HG02885 (cell line): ENCODE measurements around the gene KITLG.
"Not testable (repeated sequence)": the region's sequence is repeated elsewhere in the genome, so short reads cannot be mapped to it uniquely, and the experiment has no call there.

Experiments
- ATAC-seq: cut with Tn5 transposase; IDR thresholded peaks from one replicate; pipeline ENCODE4 v1.9.1; 2021; ENCODE audit warnings: mild to moderate bottlenecking; ENCODE audit not compliant: unreplicated experiment, poor library complexity

The KITLG gene

DNA sequence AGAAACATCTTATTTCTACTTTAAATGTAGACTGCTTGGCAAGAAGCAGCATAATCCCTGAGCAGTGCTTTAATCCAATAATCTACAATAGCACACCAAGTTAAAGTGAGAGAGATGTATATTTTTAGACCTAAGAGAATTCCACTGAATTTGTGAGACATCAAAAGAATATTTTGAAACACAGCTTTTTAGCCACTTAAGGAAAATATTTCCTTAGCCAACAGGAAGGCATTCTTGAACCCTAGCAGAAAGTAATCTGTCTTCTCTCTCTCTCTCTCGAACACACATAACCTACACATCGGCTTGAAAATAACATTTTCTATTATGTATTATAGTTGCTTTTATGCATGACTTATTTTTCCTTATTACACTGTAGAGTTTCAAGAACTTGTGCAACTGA lies 34.0 kb downstream of the KITLG start:
- ATAC-seq: no peak

GRCh38 chr12:88544991-88545980 lies 35.0 kb downstream of the KITLG start:
- ATAC-seq: no peak

GRCh38 chr12:88539893-88540292 lies 40.4 kb downstream of the KITLG start:
- ATAC-seq: no peak

DNA sequence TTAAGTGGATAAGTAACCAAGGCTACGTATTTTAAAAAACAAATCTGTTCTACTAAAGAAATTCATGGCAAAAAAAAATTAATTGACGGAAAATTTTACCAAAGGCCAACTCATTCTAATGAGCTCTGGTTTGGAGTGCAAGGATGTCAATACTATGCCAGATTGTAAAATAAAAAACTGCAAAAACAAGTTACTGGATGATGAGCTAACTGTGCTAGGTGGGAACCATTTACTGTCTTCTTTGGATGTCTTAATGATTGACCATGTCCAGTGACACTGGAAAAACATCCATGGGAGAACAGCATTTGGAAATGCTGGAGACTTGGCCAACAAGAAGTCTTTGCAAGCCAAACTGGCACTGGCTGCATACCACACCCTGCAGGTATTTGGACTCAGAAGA lies 41.6 kb downstream of the KITLG start:
- no peak for ATAC-seq

GRCh38 chr12:88538250-88538649 lies 42.0 kb downstream of the KITLG start:
- no peak for ATAC-seq

DNA sequence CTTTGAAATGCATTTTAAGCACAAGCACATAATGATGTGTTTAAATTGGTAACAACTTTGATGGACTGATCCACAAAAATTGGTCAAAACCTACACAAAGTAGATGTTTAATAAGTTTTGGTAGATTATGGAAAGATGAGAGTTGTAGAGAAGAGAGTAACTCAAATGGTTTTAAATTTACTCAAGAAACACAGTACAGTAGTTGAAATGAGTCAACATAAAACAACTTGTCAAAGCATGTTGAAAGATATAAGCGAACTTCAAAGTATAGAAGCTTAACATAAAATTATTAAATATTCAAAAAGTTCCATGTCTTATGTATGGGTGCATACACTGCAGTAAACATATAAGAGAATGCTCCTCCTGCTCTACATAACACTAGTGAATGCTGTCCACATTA lies 49.4 kb downstream of the KITLG start:
- ATAC-seq: no peak

- no peak for ATAC-seq
Measured at GRCh38 chr12:88529531-88530488, 50.5 kb downstream of the KITLG start.

DNA sequence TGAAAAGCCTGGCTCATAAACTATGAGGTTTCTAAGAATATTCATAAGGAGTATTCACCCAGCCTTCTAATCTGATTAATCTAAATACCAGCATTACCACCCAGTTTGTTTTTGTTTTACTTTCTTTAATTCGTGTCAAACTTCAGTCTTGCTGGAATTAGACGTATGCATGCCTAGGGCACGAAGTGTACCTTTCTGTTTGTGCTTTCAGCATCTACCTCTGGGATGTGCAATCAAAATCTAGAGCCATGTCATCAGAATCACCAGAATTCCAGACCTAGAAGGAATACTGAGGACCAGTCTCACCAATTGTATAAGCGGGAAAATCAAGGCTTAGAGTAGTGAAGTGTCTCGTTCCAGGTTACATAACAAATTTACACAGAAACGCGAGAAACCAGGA lies 57.3 kb downstream of the KITLG start:
- ATAC-seq: no peak

- no peak for ATAC-seq
Measured at GRCh38 chr12:88520436-88520820, 59.8 kb downstream of the KITLG start.

GRCh38 chr12:88519802-88520435 lies 60.4 kb downstream of the KITLG start:
- ATAC-seq: no peak

DNA sequence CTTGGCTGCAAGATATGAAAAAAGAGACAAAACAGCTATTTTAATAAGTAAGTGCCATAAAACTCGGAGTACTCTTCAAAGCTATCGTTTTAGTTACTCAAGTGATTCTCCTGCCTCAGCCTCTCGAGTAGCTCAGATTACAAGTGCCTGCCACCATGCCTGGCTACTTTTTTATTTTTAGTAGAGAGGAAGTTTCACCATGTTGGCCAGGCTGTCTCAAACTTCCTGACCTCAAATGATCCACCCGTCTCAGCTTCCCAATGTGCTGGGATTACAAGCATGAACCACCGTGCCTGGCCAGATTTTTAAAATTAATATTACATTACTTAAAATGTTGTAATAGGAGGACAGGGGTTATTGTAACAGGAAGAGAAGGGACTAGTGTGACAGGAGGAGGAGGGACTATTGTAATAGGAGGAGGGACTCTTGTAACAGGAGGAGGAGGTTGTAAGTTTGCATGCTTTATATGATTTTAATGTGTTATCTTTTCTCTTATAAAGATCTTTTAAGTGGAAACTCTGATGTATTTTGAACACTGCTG lies 61.3 kb downstream of the KITLG start:
- ATAC-seq: no peak

DNA sequence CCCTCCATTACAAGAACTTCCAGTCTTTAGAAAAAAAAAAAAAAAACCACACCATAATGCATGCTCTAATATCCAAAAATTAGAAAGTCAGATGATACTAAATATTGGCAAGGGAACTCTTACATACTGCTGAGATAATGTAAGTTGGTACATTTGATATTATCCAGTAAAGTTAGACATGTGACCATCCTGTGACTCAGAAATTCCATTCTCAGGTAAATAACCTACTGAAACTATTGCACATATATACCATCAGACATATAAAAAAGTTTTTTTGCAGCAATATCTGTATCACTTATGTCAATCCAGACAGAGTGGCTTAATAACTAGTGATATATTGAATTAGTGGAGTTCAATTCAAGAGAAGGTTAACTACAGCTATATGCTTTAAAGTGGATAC lies 63.5 kb downstream of the KITLG start:
- ATAC-seq: no peak

GRCh38 chr12:88510843-88511242 lies 69.4 kb downstream of the KITLG start:
- ATAC-seq: no peak

DNA sequence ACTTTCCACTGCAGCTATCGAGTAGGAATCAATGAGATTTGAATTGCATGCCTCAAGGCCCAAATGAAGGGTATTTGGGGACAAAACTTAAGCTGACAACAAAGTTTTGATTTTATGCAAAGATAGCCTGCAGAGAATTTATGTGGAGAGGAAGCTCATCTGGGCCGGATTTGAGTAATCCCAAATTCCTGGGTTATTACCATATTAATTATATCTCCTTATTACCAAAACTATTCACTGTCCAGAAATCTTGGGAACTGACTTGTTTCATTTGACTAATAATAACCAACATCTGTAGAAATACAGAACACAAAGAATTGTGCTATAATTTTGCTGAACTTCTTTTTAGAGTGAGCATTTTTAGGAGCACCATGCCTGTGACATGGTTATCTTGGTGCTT lies 70.4 kb downstream of the KITLG start:
- no peak for ATAC-seq

DNA sequence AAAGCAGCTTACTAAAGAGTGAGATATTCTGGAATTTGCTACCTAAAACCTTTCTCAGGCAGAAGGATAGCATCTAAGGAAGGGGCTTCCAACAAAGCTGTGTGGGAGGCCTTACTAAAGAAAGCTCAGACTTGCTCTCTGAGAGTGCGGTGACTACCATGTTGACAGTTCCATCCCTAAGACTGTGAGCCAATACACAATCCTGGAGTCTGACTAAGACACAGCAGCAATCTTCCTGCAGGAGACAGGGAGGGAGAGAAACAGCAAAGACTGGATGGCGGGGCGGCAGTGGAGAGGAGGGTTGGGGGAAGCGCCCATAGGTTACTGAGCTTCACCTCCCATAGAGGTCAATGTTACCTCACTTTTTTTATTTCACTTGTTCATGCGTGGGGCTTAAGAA lies 70.9 kb downstream of the KITLG start:
- no peak for ATAC-seq

- not testable (repeated sequence) for ATAC-seq
Measured at GRCh38 chr12:88507851-88508250, 72.4 kb downstream of the KITLG start.

GRCh38 chr12:88507270-88507669 lies 73.0 kb downstream of the KITLG start:
- no peak for ATAC-seq

GRCh38 chr12:88505696-88506095 lies 74.6 kb downstream of the KITLG start:
- no peak for ATAC-seq

DNA sequence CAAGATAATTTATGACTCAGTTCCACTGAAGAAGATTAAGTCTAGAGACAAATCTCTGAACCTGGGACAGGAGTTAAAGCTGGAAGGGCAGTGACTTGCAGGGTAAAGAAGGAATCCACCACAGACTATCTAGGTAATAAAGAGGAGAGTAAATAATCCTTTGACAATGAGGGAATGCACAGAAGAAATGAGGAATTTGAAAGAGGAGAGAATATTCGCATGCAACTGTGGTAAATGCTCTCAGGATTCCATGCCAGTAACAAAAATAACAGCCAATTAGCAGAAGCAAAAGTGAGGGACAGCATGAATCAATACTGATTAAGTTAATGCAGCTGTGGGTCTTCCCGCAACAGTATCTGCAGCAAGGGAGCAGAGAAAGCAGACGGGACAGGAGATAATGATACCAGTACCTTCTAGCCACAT lies 77.0 kb downstream of the KITLG start:
- no peak for ATAC-seq
